ENCODE results near the gene MGAT4D.
"Not testable (repeated sequence)": the region's sequence is repeated elsewhere in the genome, so short reads cannot be mapped to it uniquely, and the experiment has no call there.

MGAT4D gene

DNA sequence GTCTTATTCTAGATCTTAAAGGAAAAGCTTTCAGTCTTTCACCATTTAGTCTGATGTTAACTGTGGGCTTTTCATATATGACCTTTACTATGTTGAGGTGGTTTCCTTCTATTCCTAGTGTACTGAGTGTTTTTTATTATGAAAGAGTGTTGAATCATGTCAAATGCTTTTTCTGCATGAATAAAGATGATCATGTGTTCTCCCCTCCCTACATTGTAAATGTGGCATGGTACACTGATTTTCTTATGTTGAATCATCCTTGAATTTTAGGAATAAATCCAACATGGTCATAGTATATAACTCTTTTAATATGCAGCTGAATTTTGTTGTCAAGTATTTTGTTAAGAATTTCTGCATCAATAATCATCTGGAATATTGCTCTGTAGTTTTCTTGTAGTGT, 75.0 kb downstream of the MGAT4D start:
- Histone ChIP-seq H3K4me3 (ENCODE audit: low read depth in 1 of 2, low read length in 2 of 2) (no peak overlapping the region), H3K4me1 (ENCODE audit: insufficient read depth, low read length) (peaks cover 20% of the 10 kb centered on the region), H3K79me2 (ENCODE audit: insufficient read depth, low read length) (no peaks in the 10 kb centered on the region), H2AFZ (ENCODE audit: low read depth, low read length) (no peak overlapping the region), H3K36me3 (ENCODE audit: insufficient read depth, low read length) (no peaks in the 10 kb centered on the region), H4K20me1 (ENCODE audit: insufficient read depth, low read length) (no peaks in the 10 kb centered on the region), H3K4me2 (ENCODE audit: insufficient read depth, low read length) (no peak overlapping the region), H3K27me3 (ENCODE audit: insufficient read depth, low read length, poor library complexity) (peaks cover 48% of the 10 kb centered on the region), H3K9me3 (ENCODE audit: insufficient read depth, low read length, severe bottlenecking) (no peaks in the 10 kb centered on the region), H3K27ac (ENCODE audit: low read length) (no peak overlapping the region), H3K9ac (ENCODE audit: low read depth, low read length) (no peak overlapping the region)
- TF ChIP-seq, protein P1, sequence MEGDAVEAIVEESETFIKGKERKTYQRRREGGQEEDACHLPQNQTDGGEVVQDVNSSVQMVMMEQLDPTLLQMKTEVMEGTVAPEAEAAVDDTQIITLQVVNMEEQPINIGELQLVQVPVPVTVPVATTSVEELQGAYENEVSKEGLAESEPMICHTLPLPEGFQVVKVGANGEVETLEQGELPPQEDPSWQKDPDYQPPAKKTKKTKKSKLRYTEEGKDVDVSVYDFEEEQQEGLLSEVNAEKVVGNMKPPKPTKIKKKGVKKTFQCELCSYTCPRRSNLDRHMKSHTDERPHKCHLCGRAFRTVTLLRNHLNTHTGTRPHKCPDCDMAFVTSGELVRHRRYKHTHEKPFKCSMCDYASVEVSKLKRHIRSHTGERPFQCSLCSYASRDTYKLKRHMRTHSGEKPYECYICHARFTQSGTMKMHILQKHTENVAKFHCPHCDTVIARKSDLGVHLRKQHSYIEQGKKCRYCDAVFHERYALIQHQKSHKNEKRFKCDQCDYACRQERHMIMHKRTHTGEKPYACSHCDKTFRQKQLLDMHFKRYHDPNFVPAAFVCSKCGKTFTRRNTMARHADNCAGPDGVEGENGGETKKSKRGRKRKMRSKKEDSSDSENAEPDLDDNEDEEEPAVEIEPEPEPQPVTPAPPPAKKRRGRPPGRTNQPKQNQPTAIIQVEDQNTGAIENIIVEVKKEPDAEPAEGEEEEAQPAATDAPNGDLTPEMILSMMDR (IDR thresholded peaks at IDR 0.05; ENCODE audit: borderline replicate concordance, extremely low read depth, low read length, poor library complexity, severe bottlenecking), result no peak
- ATAC-seq (ENCODE audit: insufficient read depth, low read depth) (no peak), DNase-seq (no peak)

DNA sequence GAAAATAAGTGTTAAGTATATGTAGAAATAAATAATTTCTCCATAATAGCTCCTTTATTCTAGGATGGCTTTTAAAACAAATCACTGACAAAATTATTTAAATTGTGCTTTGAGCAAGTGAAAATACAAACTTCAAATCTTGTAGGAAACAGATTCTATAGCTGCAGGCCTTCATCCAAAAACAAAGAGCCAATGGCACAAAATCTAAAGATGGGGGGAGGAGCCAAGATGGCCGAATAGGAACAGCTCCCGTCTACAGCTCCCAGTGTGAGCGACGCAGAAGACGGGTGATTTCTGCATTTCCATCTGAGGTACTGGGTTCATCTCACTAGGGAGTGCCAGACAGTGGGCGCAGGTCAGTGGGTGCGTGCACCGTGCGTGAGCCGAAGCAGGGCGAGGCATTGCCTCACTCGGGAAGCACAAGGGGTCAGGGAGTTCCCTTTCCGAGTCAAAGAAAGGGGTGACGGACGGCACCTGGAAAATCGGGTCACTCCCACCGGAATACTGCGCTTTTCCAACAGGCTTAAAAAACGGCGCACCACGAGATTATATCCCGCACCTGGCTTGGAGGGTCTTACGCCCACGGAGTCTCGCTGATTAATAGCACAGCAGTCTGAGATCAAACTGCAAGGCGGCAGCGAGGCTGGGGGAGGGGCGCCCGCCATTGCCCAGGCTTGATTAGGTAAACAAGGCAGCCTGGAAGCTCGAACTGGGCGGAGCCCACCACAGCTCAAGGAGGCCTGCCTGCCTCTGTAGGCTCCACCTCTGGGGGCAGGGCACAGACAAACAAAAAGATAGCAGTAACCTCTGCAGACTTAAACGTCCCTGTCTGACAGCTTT, 84.7 kb downstream of the MGAT4D start:
- not testable (repeated sequence) for H3K79me2 ChIP-seq (ENCODE audit: insufficient read depth, low read length); ATAC-seq (ENCODE audit: insufficient read depth, low read depth); H3K27me3 ChIP-seq (ENCODE audit: insufficient read depth, low read length, poor library complexity); DNase-seq; H3K9me3 ChIP-seq (ENCODE audit: insufficient read depth, low read length, severe bottlenecking); H3K4me2 ChIP-seq (ENCODE audit: insufficient read depth, low read length); H3K4me3 ChIP-seq (ENCODE audit: low read depth in 1 of 2, low read length in 2 of 2); H3K4me1 ChIP-seq (ENCODE audit: insufficient read depth, low read length); H2AFZ ChIP-seq (ENCODE audit: low read depth, low read length); H3K36me3 ChIP-seq (ENCODE audit: insufficient read depth, low read length); H4K20me1 ChIP-seq (ENCODE audit: insufficient read depth, low read length); H3K9ac ChIP-seq (ENCODE audit: low read depth, low read length); H3K27ac ChIP-seq (ENCODE audit: low read length)

DNA sequence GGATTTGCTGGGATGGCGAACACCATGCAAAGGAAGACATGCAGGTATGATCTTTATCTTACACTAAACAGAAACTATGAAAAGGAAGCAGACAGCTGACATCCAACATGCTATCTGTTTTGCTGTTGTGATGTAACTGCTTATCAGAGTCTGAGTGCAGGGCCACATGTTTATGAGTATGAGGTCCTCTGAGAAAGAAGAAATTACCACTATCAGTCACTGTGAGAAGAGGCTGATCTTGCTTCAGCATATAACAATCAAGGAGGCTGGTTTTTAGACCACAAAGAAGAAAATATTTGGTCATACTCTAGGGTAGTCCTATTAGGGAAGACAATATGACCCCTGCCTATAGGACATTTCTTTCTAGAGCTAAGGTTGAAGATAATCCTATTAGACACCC, 89.1 kb downstream of the MGAT4D start:
- no peak for ATAC-seq (ENCODE audit: insufficient read depth, low read depth)
- Histone ChIP-seq H3K36me3 (ENCODE audit: insufficient read depth, low read length) (no peaks in the 10 kb centered on the region), H2AFZ (ENCODE audit: low read depth, low read length) (no peak overlapping the region), H3K79me2 (ENCODE audit: insufficient read depth, low read length) (no peaks in the 10 kb centered on the region), H3K27me3 (ENCODE audit: insufficient read depth, low read length, poor library complexity) (peaks cover 8% of the 10 kb centered on the region), H3K4me2 (ENCODE audit: insufficient read depth, low read length) (no peak overlapping the region), H3K27ac (ENCODE audit: low read length) (no peak overlapping the region), H3K9me3 (ENCODE audit: insufficient read depth, low read length, severe bottlenecking) (no peaks in the 10 kb centered on the region), H3K9ac (ENCODE audit: low read depth, low read length) (no peak overlapping the region), H3K4me3 (ENCODE audit: low read depth in 1 of 2, low read length in 2 of 2) (no peak overlapping the region), H3K4me1 (ENCODE audit: insufficient read depth, low read length) (no peaks in the 10 kb centered on the region), H4K20me1 (ENCODE audit: insufficient read depth, low read length) (no peaks in the 10 kb centered on the region)
- no peak for DNase-seq
- no peak for TF ChIP-seq EZH2 (IDR thresholded peaks at IDR 0.05; ENCODE audit: borderline replicate concordance, low read depth, low read length, severe bottlenecking)

DNA sequence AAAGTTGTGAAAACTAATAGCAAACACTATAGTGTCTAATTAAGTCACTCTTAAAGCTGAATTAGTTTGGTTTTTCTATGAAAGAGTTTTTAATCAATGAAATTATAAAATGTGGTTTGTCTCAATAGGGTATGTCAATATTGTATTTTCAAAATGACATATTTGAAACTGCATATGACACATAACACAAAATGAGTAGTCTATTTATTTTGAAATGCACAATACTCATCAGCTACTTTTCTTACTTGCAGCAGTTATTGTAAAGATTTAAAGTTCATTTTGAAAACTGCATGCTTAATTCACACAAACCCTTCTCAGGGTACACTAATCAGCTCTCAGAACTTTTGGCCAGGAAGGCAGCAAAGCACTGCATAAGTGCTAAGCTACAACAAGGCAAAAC, 91.8 kb downstream of the MGAT4D start:
- no peak for TF ChIP-seq EZH2 (IDR thresholded peaks at IDR 0.05; ENCODE audit: borderline replicate concordance, low read depth, low read length, severe bottlenecking)
- TF ChIP-seq, protein P1 (IDR thresholded peaks at IDR 0.05; ENCODE audit: borderline replicate concordance, extremely low read depth, low read length, poor library complexity, severe bottlenecking), result no peak
- Histone ChIP-seq H3K79me2 (ENCODE audit: insufficient read depth, low read length) (no peaks in the 10 kb centered on the region), H3K9ac (ENCODE audit: low read depth, low read length) (no peak overlapping the region), H3K9me3 (ENCODE audit: insufficient read depth, low read length, severe bottlenecking) (no peaks in the 10 kb centered on the region), H3K27me3 (ENCODE audit: insufficient read depth, low read length, poor library complexity) (peaks cover 7% of the 10 kb centered on the region), H3K4me3 (ENCODE audit: low read depth in 1 of 2, low read length in 2 of 2) (no peak overlapping the region), H4K20me1 (ENCODE audit: insufficient read depth, low read length) (no peaks in the 10 kb centered on the region), H3K27ac (ENCODE audit: low read length) (no peak overlapping the region), H3K36me3 (ENCODE audit: insufficient read depth, low read length) (no peaks in the 10 kb centered on the region), H3K4me2 (ENCODE audit: insufficient read depth, low read length) (no peak overlapping the region), H3K4me1 (ENCODE audit: insufficient read depth, low read length) (no peaks in the 10 kb centered on the region), H2AFZ (ENCODE audit: low read depth, low read length) (no peak overlapping the region)
- ATAC-seq (ENCODE audit: insufficient read depth, low read depth), result no peak
- no peak for DNase-seq
